Rectal smooth muscle tissue (tissue), 1 donor: ENCODE results near the gene KMT2E.
"Not testable (repeated sequence)": the region's sequence is repeated elsewhere in the genome, so short reads cannot be mapped to it uniquely, and the experiment has no call there.

ENCODE experiments used
- H3K27ac ChIP-seq: one replicate; pipeline ENCODE4 v1.7.0; 2013; ENCODE audit warnings: low read depth, low read length, inconsistent platforms
- H3K27me3 ChIP-seq: one replicate; pipeline ENCODE4 v1.7.0; 2013; ENCODE audit warnings: low read length; ENCODE audit not compliant: control insufficient read depth, insufficient read depth
- H3K36me3 ChIP-seq: one replicate; pipeline ENCODE4 v1.7.0; 2013; ENCODE audit warnings: low read length; ENCODE audit not compliant: control insufficient read depth, insufficient read depth
- H3K4me1 ChIP-seq: one replicate; pipeline ENCODE4 v1.7.0; 2013; ENCODE audit warnings: low read length; ENCODE audit not compliant: control insufficient read depth, insufficient read depth
- H3K4me3 ChIP-seq: one replicate; pipeline ENCODE4 v1.7.0; 2013; ENCODE audit warnings: low read length
- H3K9ac ChIP-seq: one replicate; pipeline ENCODE4 v1.7.0; 2013; ENCODE audit warnings: low read length

KMT2E gene

GRCh38 chr7:104973909-104974415 is 40.0 kb upstream of the KMT2E start:
- Histone ChIP-seq H3K27ac (peak overlapping the region; percentile 46), H3K4me1 (peaks cover 24% of the 10 kb centered on the region), H3K9ac (no peak overlapping the region), H3K36me3 (no peaks in the 10 kb centered on the region), H3K4me3 (no peak overlapping the region), H3K27me3 (no peaks in the 10 kb centered on the region)

- H3K4me3 ChIP-seq, H3K27me3 ChIP-seq, H3K27ac ChIP-seq, H3K36me3 ChIP-seq, H3K9ac ChIP-seq: not testable (repeated sequence)
- peaks cover 30% of the 10 kb centered on the region for H3K4me1 ChIP-seq
Observed at GRCh38 chr7:104975553-104975952, 38.5 kb upstream of the KMT2E start.

- Histone ChIP-seq H3K4me1 (peaks cover 32% of the 10 kb centered on the region), H3K9ac (no peak overlapping the region), H3K27ac (peak overlapping the region; percentile 53), H3K4me3 (no peak overlapping the region), H3K27me3 (no peaks in the 10 kb centered on the region), H3K36me3 (no peaks in the 10 kb centered on the region)
Observed at GRCh38 chr7:104976966-104977636, 36.9 kb upstream of the KMT2E start.

GRCh38 chr7:104978460-104978859 is 35.5 kb upstream of the KMT2E start:
- Histone ChIP-seq H3K4me1 (peaks cover 43% of the 10 kb centered on the region), H3K36me3 (no peaks in the 10 kb centered on the region), H3K9ac (no peak overlapping the region), H3K4me3 (no peak overlapping the region), H3K27me3 (no peaks in the 10 kb centered on the region), H3K27ac (peak overlapping the region; percentile 52)

- H3K27me3 ChIP-seq, result no peaks in the 10 kb centered on the region
- peaks cover 43% of the 10 kb centered on the region for H3K4me1 ChIP-seq
- no peak overlapping the region for H3K9ac ChIP-seq
- H3K4me3 ChIP-seq, result no peak overlapping the region
- peak overlapping the region; percentile 52 for H3K27ac ChIP-seq
- H3K36me3 ChIP-seq, result no peaks in the 10 kb centered on the region
Observed at GRCh38 chr7:104979167-104979841, 34.7 kb upstream of the KMT2E start.

- Histone ChIP-seq H3K9ac (no peak overlapping the region), H3K4me1 (peaks cover 51% of the 10 kb centered on the region)
Observed at GRCh38 chr7:104980440-104980839, 33.6 kb upstream of the KMT2E start.

GRCh38 chr7:104980841-104981671 is 32.9 kb upstream of the KMT2E start:
- no peaks in the 10 kb centered on the region for H3K36me3 ChIP-seq
- H3K27me3 ChIP-seq, result no peaks in the 10 kb centered on the region
- H3K27ac ChIP-seq, result no peak overlapping the region
- H3K4me3 ChIP-seq, result no peak overlapping the region
- peaks cover 51% of the 10 kb centered on the region for H3K4me1 ChIP-seq
- H3K9ac ChIP-seq, result no peak overlapping the region

More at GRCh38 chr7:104980440-104980839, 33.6 kb upstream of the KMT2E start:
- Histone ChIP-seq H3K27me3 (no peaks in the 10 kb centered on the region), H3K27ac (no peak overlapping the region), H3K4me3 (no peak overlapping the region), H3K36me3 (no peaks in the 10 kb centered on the region)

GRCh38 chr7:104981672-104982037 is 32.4 kb upstream of the KMT2E start:
- Histone ChIP-seq H3K4me1 (peaks cover 50% of the 10 kb centered on the region), H3K27ac (no peak overlapping the region), H3K4me3 (no peak overlapping the region), H3K27me3 (no peaks in the 10 kb centered on the region), H3K9ac (no peak overlapping the region), H3K36me3 (no peaks in the 10 kb centered on the region)

GRCh38 chr7:104982308-104983075 is 31.5 kb upstream of the KMT2E start:
- Histone ChIP-seq H3K4me1 (peaks cover 42% of the 10 kb centered on the region), H3K27me3 (no peaks in the 10 kb centered on the region), H3K36me3 (no peaks in the 10 kb centered on the region), H3K4me3 (peak overlapping the region; percentile 86), H3K27ac (peak overlapping the region; percentile 96), H3K9ac (peak overlapping the region; percentile 96)

- Histone ChIP-seq H3K27me3 (no peaks in the 10 kb centered on the region), H3K4me3 (peak overlapping the region; percentile 86), H3K4me1 (peaks cover 36% of the 10 kb centered on the region), H3K27ac (peak overlapping the region; percentile 96), H3K36me3 (no peaks in the 10 kb centered on the region), H3K9ac (peak overlapping the region; percentile 96)
Observed at GRCh38 chr7:104983076-104983577, 30.9 kb upstream of the KMT2E start.

- no peaks in the 10 kb centered on the region for H3K27me3 ChIP-seq
- H3K4me1 ChIP-seq, result peaks cover 28% of the 10 kb centered on the region
- H3K4me3 ChIP-seq, result peak overlapping the region; percentile 86
- H3K36me3 ChIP-seq, result no peaks in the 10 kb centered on the region
- H3K27ac ChIP-seq, result peak overlapping the region; percentile 96
- H3K9ac ChIP-seq, result peak overlapping the region; percentile 96
Observed at GRCh38 chr7:104983578-104984539, 30.1 kb upstream of the KMT2E start.
